ENCODE results near the gene CISD3. TPM values are rescaled to one million over a fixed set of nuclear protein-coding genes. Genes with fewer than 3 reads are reported as not detected.

Gene CISD3
- total RNA-seq, 1 donor = 6.5 TPM

DNA sequence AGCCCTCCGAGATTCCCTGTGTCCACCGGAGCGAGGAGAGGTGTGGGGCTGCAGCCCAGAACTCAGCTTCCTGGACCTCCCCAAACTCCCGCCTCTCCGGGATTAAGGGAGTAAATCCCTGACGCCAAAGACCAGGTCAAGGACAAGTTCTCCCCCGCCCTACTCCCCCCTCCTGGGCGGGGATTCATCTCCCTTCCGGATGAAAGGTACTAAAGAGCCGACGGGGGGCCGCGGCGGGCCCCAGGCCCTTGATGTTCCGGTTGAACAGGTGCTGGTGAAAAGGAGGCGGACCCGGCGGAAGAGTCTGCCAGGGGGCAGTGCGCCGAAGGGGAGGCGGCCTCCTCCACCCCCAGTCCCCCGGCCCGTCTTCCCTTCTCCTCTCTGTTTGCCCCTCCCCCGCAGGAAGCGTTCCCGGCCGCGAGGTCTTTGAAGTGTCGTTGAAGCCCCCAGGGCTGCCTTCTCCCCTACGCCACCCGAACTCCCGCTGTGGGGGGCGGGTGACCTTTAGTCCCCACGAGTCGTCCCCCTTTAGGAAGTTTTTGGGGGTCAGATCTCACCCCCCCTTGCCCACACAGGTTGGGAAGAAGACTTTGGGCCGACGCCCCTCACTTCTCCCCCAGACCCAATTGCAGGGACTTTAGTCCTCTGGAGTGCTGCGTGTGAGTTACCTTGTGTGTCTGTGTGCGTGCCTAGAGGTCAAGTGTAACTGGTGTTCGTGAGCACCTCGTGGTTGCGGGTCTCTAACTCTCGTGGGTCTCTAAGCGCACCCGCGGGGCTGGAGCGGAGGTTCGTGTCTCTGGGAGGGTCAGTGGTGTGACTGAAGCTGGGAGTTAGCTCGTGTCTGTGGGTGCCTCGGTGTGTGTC, 26.2 kb upstream of the CISD3 start:
- no peak for DNase-seq (ENCODE audit: low read depth)
- H3K4me3 ChIP-seq (ENCODE audit: low read depth, low read length) = peak overlapping the region; percentile 79
- TF ChIP-seq, protein P1, sequence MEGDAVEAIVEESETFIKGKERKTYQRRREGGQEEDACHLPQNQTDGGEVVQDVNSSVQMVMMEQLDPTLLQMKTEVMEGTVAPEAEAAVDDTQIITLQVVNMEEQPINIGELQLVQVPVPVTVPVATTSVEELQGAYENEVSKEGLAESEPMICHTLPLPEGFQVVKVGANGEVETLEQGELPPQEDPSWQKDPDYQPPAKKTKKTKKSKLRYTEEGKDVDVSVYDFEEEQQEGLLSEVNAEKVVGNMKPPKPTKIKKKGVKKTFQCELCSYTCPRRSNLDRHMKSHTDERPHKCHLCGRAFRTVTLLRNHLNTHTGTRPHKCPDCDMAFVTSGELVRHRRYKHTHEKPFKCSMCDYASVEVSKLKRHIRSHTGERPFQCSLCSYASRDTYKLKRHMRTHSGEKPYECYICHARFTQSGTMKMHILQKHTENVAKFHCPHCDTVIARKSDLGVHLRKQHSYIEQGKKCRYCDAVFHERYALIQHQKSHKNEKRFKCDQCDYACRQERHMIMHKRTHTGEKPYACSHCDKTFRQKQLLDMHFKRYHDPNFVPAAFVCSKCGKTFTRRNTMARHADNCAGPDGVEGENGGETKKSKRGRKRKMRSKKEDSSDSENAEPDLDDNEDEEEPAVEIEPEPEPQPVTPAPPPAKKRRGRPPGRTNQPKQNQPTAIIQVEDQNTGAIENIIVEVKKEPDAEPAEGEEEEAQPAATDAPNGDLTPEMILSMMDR (IDR thresholded peaks at IDR 0.05; ENCODE audit: insufficient read depth, low read length) = no peak

DNA sequence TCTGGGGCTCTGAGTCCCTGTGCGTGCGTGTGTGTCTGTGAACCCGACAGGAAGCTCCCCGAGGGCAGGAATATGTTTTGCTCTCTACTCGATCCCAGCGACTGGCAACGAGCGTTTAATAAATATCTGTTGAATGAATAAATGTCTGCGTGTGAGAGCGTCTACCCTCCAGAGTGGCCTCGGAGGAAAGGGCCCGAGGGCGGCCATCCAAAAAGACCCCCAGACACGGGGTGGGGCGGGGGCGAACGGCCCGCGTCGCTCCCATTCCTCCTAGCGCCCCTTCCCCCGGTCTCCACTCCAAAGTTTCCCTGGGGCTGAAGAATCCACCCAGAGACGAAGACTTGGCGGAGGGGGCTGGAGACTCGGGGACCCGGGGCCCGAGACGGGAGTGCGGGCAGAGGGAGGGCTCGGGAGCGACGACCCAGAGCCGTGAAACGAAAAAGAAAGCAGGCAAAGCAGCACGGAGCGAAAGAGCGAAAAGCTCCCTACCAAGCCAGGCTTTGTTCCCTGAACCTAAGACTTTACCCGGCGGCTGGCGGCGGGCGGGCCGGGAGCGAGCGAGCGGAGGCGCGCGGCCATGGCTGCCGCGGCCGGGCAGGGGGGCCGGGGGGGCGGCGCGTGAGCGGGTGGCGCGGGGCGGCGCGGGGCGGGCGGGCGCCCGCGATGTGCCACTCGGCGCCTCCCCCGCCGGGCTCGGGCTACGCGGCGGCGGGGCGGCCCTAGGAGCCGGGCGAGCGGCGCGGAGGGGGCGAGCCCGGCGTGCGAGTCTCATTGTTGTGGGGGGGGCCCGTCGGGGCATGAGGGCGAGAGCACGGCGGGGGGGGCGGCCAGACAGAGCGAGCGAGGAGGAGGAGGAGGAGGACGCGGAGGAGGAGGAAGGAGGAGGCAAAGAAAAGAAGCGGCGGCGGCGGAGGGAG, 25.3 kb upstream of the CISD3 start, which contains the start of gene MLLT6:
Gene MLLT6 (plus strand): TSS at position 668 of the 917 bp plus-strand sequence. CDS start 360 bp downstream, outside the sequence.
- peak; percentile 76 for DNase-seq (ENCODE audit: low read depth)
- TF ChIP-seq, protein P1 (IDR thresholded peaks at IDR 0.05; ENCODE audit: insufficient read depth, low read length) = no peak
- peak within 1 kb of the TSS; percentile 79 for H3K4me3 ChIP-seq (ENCODE audit: low read depth, low read length)

DNA sequence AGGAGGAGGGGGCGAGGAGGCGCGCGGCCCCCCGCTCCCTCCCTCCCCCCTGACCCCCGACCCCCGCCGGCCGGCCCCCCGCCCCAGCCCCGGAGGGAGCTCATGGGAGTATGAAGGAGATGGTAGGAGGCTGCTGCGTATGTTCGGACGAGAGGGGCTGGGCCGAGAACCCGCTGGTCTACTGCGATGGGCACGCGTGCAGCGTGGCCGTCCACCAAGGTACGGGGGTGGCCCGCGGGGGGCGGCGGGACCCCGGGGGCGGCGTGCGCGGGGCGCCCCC, 24.7 kb upstream of the CISD3 start:
- TF ChIP-seq, protein P1 (IDR thresholded peaks at IDR 0.05; ENCODE audit: insufficient read depth, low read length) = no peak
- DNase-seq (ENCODE audit: low read depth) = no peak
- peak overlapping the region; percentile 75 for H3K4me3 ChIP-seq (ENCODE audit: low read depth, low read length)

DNA sequence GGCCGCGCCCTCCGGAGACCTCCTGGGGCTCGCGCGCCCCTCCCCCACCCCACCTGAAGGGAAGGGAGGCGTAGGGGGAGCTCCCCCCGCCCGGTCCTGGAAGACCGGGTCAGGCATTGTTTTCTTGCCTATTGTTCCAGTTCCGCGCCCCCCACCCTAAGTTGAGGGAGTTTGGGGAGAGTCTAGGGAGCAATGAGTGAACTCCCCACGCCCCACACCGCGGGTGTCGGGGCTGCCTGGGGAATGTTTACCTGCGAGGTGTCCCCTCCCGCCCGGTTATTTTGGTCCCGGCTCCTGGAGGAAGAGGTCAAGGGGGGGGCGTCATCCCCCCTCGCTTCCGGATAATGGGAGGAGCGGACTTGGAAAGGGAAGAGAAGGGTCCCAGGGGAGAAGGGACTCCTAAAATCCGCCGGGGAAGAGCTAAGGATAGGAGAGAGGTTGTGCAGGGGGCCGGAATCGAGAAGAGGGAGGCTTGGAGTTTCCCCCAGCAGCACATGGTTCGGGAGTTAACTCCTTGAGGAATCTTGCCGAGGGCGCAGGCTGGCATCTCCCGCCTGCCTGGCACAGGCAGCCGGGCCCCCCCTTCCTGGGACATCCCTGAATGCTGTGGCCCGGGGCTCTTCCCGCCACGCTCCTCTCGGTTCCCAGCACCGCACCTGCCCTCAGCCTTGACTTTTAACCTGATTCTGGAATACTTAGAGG, 24.2 kb upstream of the CISD3 start:
- TF ChIP-seq, protein P1 (IDR thresholded peaks at IDR 0.05; ENCODE audit: insufficient read depth, low read length) = no peak
- peak; percentile 45 for DNase-seq (ENCODE audit: low read depth)
- H3K4me3 ChIP-seq (ENCODE audit: low read depth, low read length) = peak overlapping the region; percentile 75

DNA sequence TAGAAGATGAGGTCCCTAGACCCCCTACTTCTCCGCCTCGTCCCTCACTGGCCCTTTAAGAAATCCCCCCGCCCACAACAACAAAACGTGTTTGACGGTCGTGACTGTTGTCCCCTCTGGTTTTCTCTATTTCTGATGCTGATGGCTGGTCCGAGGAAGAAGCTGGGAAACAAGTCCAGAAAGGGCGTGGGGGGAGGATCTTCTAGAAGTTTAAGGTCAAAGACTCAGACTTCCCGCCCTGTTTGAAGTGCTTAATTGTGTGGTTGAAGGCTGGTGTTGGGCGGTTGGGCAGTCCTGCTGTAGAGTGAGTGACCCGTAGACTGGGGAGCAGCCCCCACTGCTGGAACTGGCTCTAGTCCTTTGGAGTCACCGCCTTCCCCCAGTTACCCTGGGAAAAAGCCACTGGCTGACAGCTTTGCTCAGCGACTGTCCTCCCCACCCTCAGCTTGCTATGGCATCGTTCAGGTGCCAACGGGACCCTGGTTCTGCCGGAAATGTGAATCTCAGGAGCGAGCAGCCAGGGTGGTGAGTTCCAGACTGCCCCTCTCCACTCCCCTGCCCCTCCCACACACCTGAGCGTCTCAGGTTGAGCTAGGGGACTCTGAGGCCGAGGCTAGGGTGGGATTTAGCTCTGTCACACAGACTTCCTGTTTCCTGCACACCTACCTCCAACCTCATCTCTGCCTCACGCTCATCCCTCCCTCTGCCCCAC, 23.5 kb upstream of the CISD3 start:
- H3K4me3 ChIP-seq (ENCODE audit: low read depth, low read length) = peak overlapping the region; percentile 75
- TF ChIP-seq, protein P1 (IDR thresholded peaks at IDR 0.05; ENCODE audit: insufficient read depth, low read length) = no peak
- no peak for DNase-seq (ENCODE audit: low read depth)

Data from fibroblast of the aortic adventitia (primary cell).